SU-DHL-6 (cell line): ENCODE results near the gene HS2ST1.
A peak's percentile ranks its signal among the peaks of the same experiment; 100 is the strongest.
"Not testable (repeated sequence)": the region's sequence is repeated elsewhere in the genome, so short reads cannot be mapped to it uniquely, and the experiment has no call there.

Experiments used
- H2AFZ ChIP-seq: fragments of 200-600 bp; sonication (generic); 2 replicates; pipeline ENCODE4 v1.6.1; 2014; ENCODE audit warnings: low read depth, mild to moderate bottlenecking, moderate library complexity, mixed read lengths, antibody characterized with exemption, low read length; ENCODE audit not compliant: severe bottlenecking
- H3F3A ChIP-seq: fragments of 200-600 bp; shearing (Covaris generic); 2 replicates; pipeline ENCODE4 v1.6.0; 2016; ENCODE audit warnings: antibody characterized with exemption, mild to moderate bottlenecking; ENCODE audit not compliant: insufficient read depth
- H3K27ac ChIP-seq: fragments of 200-600 bp; sonication (generic); 2 replicates; pipeline ENCODE4 v1.5.1; 2016; ENCODE audit warnings: low read depth, mild to moderate bottlenecking, low read length, moderate library complexity, mixed read lengths
- H3K27me3 ChIP-seq: fragments of 200-600 bp; sonication (generic), shearing (Covaris generic); 2 replicates; pipeline ENCODE4 v1.6.0; 2014; ENCODE audit warnings: mild to moderate bottlenecking, low read length
- H3K36me3 ChIP-seq: fragments of 200-600 bp; sonication (generic); 2 replicates; pipeline ENCODE4 v1.6.1; 2014; ENCODE audit warnings: mild to moderate bottlenecking, low read length, mixed read lengths
- H3K4me2 ChIP-seq: fragments of 300-600, 200-600 bp; shearing (Covaris generic), sonication (generic); 2 replicates; pipeline ENCODE4 v1.6.0; 2014; ENCODE audit warnings: low read length, low read depth, mild to moderate bottlenecking; ENCODE audit not compliant: poor library complexity, severe bottlenecking
- H3K4me3 ChIP-seq: fragments of 200-600 bp; sonication (generic); 2 replicates; pipeline ENCODE4 v1.5.1; 2014; ENCODE audit warnings: antibody characterized with exemption, low read length, mild to moderate bottlenecking, mixed read lengths; ENCODE audit not compliant: insufficient read depth, poor library complexity, severe bottlenecking
- H3K79me2 ChIP-seq: fragments of 200-600 bp; sonication (generic); 2 replicates; pipeline ENCODE4 v1.6.1; 2014; ENCODE audit warnings: mild to moderate bottlenecking, low read length, moderate library complexity; ENCODE audit not compliant: insufficient read depth
- H3K9ac ChIP-seq: fragments of 200-600 bp; sonication (generic); 2 replicates; pipeline ENCODE4 v1.7.0; 2014; ENCODE audit warnings: mild to moderate bottlenecking, low read length
- H3K9me2 ChIP-seq: fragments of 200-600 bp; sonication (generic); replicated peaks from 2 replicates; pipeline ENCODE4 v1.6.1; 2014; ENCODE audit warnings: low read length; ENCODE audit not compliant: insufficient read depth
- H3K9me3 ChIP-seq: fragments of 200-600 bp; sonication (generic); 2 replicates; pipeline ENCODE4 v1.6.1; 2014; ENCODE audit warnings: low read length, mixed read lengths; ENCODE audit not compliant: insufficient read depth
- H4K20me1 ChIP-seq: fragments of 200-600 bp; sonication (generic); 2 replicates; pipeline ENCODE4 v1.6.1; 2014; ENCODE audit warnings: low read depth, mild to moderate bottlenecking, antibody characterized with exemption, low read length, moderate library complexity, mixed read lengths
- CTCF ChIP-seq: fragments of 200-600 bp; sonication (generic); IDR thresholded peaks from one replicate; pipeline ENCODE4 v1.5.1; 2017; ENCODE audit warnings: antibody characterized with exemption, mild to moderate bottlenecking, low read length, moderate library complexity; ENCODE audit not compliant: insufficient read depth, poor library complexity, severe bottlenecking
- EZH2phosphoT487 ChIP-seq: fragments of 200-600 bp; sonication (generic), shearing (Covaris generic); conservative IDR thresholded peaks from 2 replicates; pipeline ENCODE4 v1.6.1; 2018; ENCODE audit warnings: mild to moderate bottlenecking, antibody characterized with exemption, low read length, moderate library complexity, mixed read lengths

HS2ST1 gene

GRCh38 chr1:86981482-86982213 lies 67.2 kb downstream of the HS2ST1 start:
- Histone ChIP-seq H3K27me3 (no peaks in the 10 kb centered on the region), H3K9ac (no peak overlapping the region), H3K79me2 (peaks cover 95% of the 10 kb centered on the region), H3K27ac (no peak overlapping the region), H2AFZ (no peak overlapping the region), H3K4me3 (no peak overlapping the region), H4K20me1 (peaks cover 15% of the 10 kb centered on the region; the same call in 1 of the 2 replicates), H3F3A (peaks cover 8% of the 10 kb centered on the region; the same call in 1 of the 2 replicates), H3K36me3 (peaks cover 30% of the 10 kb centered on the region; the same call in 1 of the 2 replicates), H3K9me3 (no peaks in the 10 kb centered on the region), H3K9me2 (no peaks in the 10 kb centered on the region), H3K4me2 (no peak overlapping the region)
- TF ChIP-seq EZH2phosphoT487 = no peak
- TF ChIP-seq CTCF = no peak

- H3K9me3 ChIP-seq, H3K27me3 ChIP-seq, H3K4me2 ChIP-seq, H3K9me2 ChIP-seq, H2AFZ ChIP-seq, H3K4me3 ChIP-seq, H3K9ac ChIP-seq, H3K27ac ChIP-seq, H4K20me1 ChIP-seq, H3F3A ChIP-seq: not testable (repeated sequence)
- peaks cover 26% of the 10 kb centered on the region; the same call in 1 of the 2 replicates for H3K36me3 ChIP-seq
- H3K79me2 ChIP-seq = peaks cover 95% of the 10 kb centered on the region
Observed at GRCh38 chr1:86983677-86984076, 69.2 kb downstream of the HS2ST1 start.

- H3K79me2 ChIP-seq = peaks cover 93% of the 10 kb centered on the region
- H3K9me3 ChIP-seq = no peaks in the 10 kb centered on the region
- no peaks in the 10 kb centered on the region; the same call in 1 of the 2 replicates for H4K20me1 ChIP-seq
- H3K4me3 ChIP-seq = no peak overlapping the region
- peak overlapping the region; percentile 4; the same call in 1 of the 2 replicates for H3K27ac ChIP-seq
- no peak overlapping the region for H3K9ac ChIP-seq
- TF ChIP-seq CTCF (no peak), EZH2phosphoT487 (no peak)
- no peak overlapping the region for H3K4me2 ChIP-seq
- peaks cover 8% of the 10 kb centered on the region; the same call in 1 of the 2 replicates for H3F3A ChIP-seq
- peaks cover 11% of the 10 kb centered on the region for H3K36me3 ChIP-seq
- no peaks in the 10 kb centered on the region for H3K27me3 ChIP-seq
- H2AFZ ChIP-seq = no peak overlapping the region
- no peaks in the 10 kb centered on the region for H3K9me2 ChIP-seq
Observed at GRCh38 chr1:86987446-86987845, 73.0 kb downstream of the HS2ST1 start.

GRCh38 chr1:86988835-86989234 lies 74.4 kb downstream of the HS2ST1 start:
- Histone ChIP-seq H3K27me3 (no peaks in the 10 kb centered on the region), H3K9ac (no peak overlapping the region), H3K27ac (no peak overlapping the region), H3K4me2 (no peak overlapping the region), H3K79me2 (peaks cover 93% of the 10 kb centered on the region), H3K9me3 (no peaks in the 10 kb centered on the region), H4K20me1 (no peaks in the 10 kb centered on the region; the same call in 1 of the 2 replicates), H3K9me2 (no peaks in the 10 kb centered on the region), H2AFZ (no peak overlapping the region), H3K36me3 (peaks cover 14% of the 10 kb centered on the region), H3F3A (peaks cover 8% of the 10 kb centered on the region; the same call in 1 of the 2 replicates), H3K4me3 (no peak overlapping the region)
- TF ChIP-seq EZH2phosphoT487 (no peak), CTCF (no peak)

- H2AFZ ChIP-seq, H3F3A ChIP-seq, H3K9me3 ChIP-seq, H3K4me2 ChIP-seq, H3K9ac ChIP-seq, H3K4me3 ChIP-seq, H4K20me1 ChIP-seq, H3K9me2 ChIP-seq, H3K27ac ChIP-seq, H3K27me3 ChIP-seq: not testable (repeated sequence)
- H3K36me3 ChIP-seq = peaks cover 16% of the 10 kb centered on the region
- H3K79me2 ChIP-seq = peaks cover 93% of the 10 kb centered on the region
Observed at GRCh38 chr1:86989690-86990089, 75.3 kb downstream of the HS2ST1 start.
